HG03025 (cell line): ENCODE data around the gene TBC1D25.

Experiments used
- ATAC-seq: cut with Tn5 transposase; IDR thresholded peaks from one replicate; pipeline ENCODE4 v1.9.1; 2021; ENCODE audit warnings: mild to moderate bottlenecking, moderate library complexity; ENCODE audit not compliant: unreplicated experiment, low FRiP score

Gene TBC1D25

GRCh38 chrX:48539345-48540027, at the start of gene TBC1D25:
Gene TBC1D25 (plus strand): TSS chrX:48539714. CDS start chrX:48539798, 84 bp downstream.
- ATAC-seq: peak; percentile 78

GRCh38 chrX:48489892-48490291, 49.6 kb upstream of the TBC1D25 start:
- ATAC-seq: no peak

GRCh38 chrX:48490661-48491060, 48.9 kb upstream of the TBC1D25 start:
- ATAC-seq: no peak

- no peak for ATAC-seq
Observed at GRCh38 chrX:48491809-48492208, 47.7 kb upstream of the TBC1D25 start.

GRCh38 chrX:48492293-48492910, 47.1 kb upstream of the TBC1D25 start:
- no peak for ATAC-seq

- ATAC-seq: no peak
Observed at GRCh38 chrX:48493890-48494364, 45.6 kb upstream of the TBC1D25 start.

GRCh38 chrX:48496660-48497059, 42.9 kb upstream of the TBC1D25 start:
- no peak for ATAC-seq

GRCh38 chrX:48497871-48498270, 41.6 kb upstream of the TBC1D25 start:
- no peak for ATAC-seq

- no peak for ATAC-seq
Observed at GRCh38 chrX:48498374-48498809, 41.1 kb upstream of the TBC1D25 start.

- no peak for ATAC-seq
Observed at GRCh38 chrX:48504261-48504660, 35.3 kb upstream of the TBC1D25 start.

GRCh38 chrX:48505481-48505880, 34.0 kb upstream of the TBC1D25 start:
- ATAC-seq: no peak

- no peak for ATAC-seq
Observed at GRCh38 chrX:48507246-48507645, 32.3 kb upstream of the TBC1D25 start.

GRCh38 chrX:48508400-48509244, 30.9 kb upstream of the TBC1D25 start, which contains the start of gene PORCN:
Gene PORCN (plus strand): TSS chrX:48508992. CDS start chrX:48509821, 829 bp downstream.
- ATAC-seq: peak; percentile 71

GRCh38 chrX:48509245-48509590, 30.3 kb upstream of the TBC1D25 start:
- ATAC-seq: no peak

GRCh38 chrX:48509619-48510018, 29.9 kb upstream of the TBC1D25 start:
- no peak for ATAC-seq

- no peak for ATAC-seq
Observed at GRCh38 chrX:48511560-48511959, 28.0 kb upstream of the TBC1D25 start.

- ATAC-seq: no peak
Observed at GRCh38 chrX:48512371-48512935, 27.1 kb upstream of the TBC1D25 start.

- ATAC-seq: no peak
Observed at GRCh38 chrX:48513670-48514069, 25.8 kb upstream of the TBC1D25 start.

GRCh38 chrX:48514126-48514806, 25.2 kb upstream of the TBC1D25 start:
- ATAC-seq: no peak

GRCh38 chrX:48514868-48515460, 24.6 kb upstream of the TBC1D25 start:
- no peak for ATAC-seq
